K562 (cell line): ENCODE results near the gene EOGT. TPM values are rescaled to one million over a fixed set of nuclear protein-coding genes. Genes with fewer than 3 reads are reported as not detected.

Experiments
- CBFA2T2 ChIP-seq: fragments of 450-650 bp; conservative IDR thresholded peaks from 2 replicates; pipeline ENCODE4 v1.6.1; 2017; ENCODE audit warnings: mild to moderate bottlenecking
- MTF1 ChIP-seq: fragments of 250-450 bp; sonication (Bioruptor Pico); IDR thresholded peaks from 2 replicates; pipeline ENCODE4 v1.9.0; 2021; ENCODE audit warnings: moderate library complexity, mild to moderate bottlenecking, inconsistent platforms, borderline replicate concordance
- NR2F6 ChIP-seq: fragments of 450-650 bp; formaldehyde crosslinking; IDR thresholded peaks from 2 replicates; pipeline ENCODE4 v1.4.0; 2020; ENCODE audit warnings: mild to moderate bottlenecking
- PHB2 ChIP-seq: fragments of 450-650 bp; IDR thresholded peaks from 2 replicates; pipeline ENCODE4 v1.6.1; 2017; ENCODE audit warnings: low read depth
- TFAP4 ChIP-seq: sonication (generic); formaldehyde crosslinking; IDR thresholded peaks from 2 replicates; pipeline ENCODE4 v1.8.0; 2022; ENCODE audit warnings: missing genetic modification reagents, mild to moderate bottlenecking, moderate library complexity, borderline replicate concordance
- YBX1 ChIP-seq: fragments of 450-650 bp; IDR thresholded peaks from 2 replicates; pipeline ENCODE4 v1.7.1; 2016; ENCODE audit warnings: mild to moderate bottlenecking
- ZBTB2 ChIP-seq: fragments of 450-650 bp; IDR thresholded peaks from 2 replicates; pipeline ENCODE4 v1.6.1; 2016; ENCODE audit warnings: antibody characterized with exemption
- ZFPM2 ChIP-seq: fragments of 250-450 bp; sonication (Bioruptor Pico); IDR thresholded peaks from 2 replicates; pipeline ENCODE4 v1.5.1; 2022; ENCODE audit warnings: mild to moderate bottlenecking
- ZHX1 ChIP-seq: fragments of 150-350 bp; conservative IDR thresholded peaks from 2 replicates; pipeline ENCODE4 v1.6.1; 2014; ENCODE audit warnings: low read length
- ZNF165 ChIP-seq: fragments of 250-450 bp; sonication (Bioruptor Pico); IDR thresholded peaks from 2 replicates; pipeline ENCODE4 v1.4.0; 2020; ENCODE audit warnings: borderline replicate concordance
- polyA plus RNA-seq, 8 experiments: library from polyadenylated mRNA; depleted of rRNA in 4 of 8; stranded (reverse) in 5 of 8; unstranded in 3 of 8; fragments of >200 nt; fragmentation: Nextera tagmentation in 2 of 8; fragmentation: Illumina TruSeq in 1 of 8; extraction: Ambion mirVana in 2 of 8; extraction: Trizol in 1 of 8; gene quantifications; 2 replicates each; pipeline versions ENCODE4 v1.2.1 to v1.2.3, GENCODE V29; 2011 to 2014; ENCODE audit warnings: inconsistent platforms in 1 of 8, missing spikeins in 1 of 8
- total RNA-seq, 7 experiments: library from RNA; depleted of rRNA in 6 of 7; stranded (reverse); fragments of >200 nt in 6 of 7; fragmentation: Illumina TruSeq in 2 of 7; extraction: Trizol in 2 of 7; gene quantifications; 2 replicates each; pipeline versions ENCODE4 v1.2.1 to v1.2.3, GENCODE V29; 2011 to 2021; ENCODE audit warnings: low replicate concordance in 1 of 7
- TF ChIP-seq, protein P1 (sequence below): fragments of 250-450 bp; sonication (Bioruptor Pico); IDR thresholded peaks from 2 replicates; pipeline ENCODE4 v1.8.0; 2021; ENCODE audit warnings: moderate library complexity, mild to moderate bottlenecking, inconsistent platforms
- TF ChIP-seq, protein P2 (sequence below): fragments of 250-450 bp; sonication (Bioruptor Pico); IDR thresholded peaks from 2 replicates; pipeline ENCODE4 v1.9.0; 2021; ENCODE audit warnings: mild to moderate bottlenecking, inconsistent platforms
- TF ChIP-seq, protein P3 (sequence below): fragments of 450-650 bp; IDR thresholded peaks from 2 replicates; pipeline ENCODE4 v1.6.1; 2014; ENCODE audit warnings: low read depth, mild to moderate bottlenecking, moderate library complexity, borderline replicate concordance

The EOGT gene
- total and polyA plus RNA-seq, 9 of the 15 experiments (the other 6 are each of a cell fraction or from before 2014, with no cell fraction given), result 3.6 to 17.9 (median 7.4) TPM

- TF ChIP-seq, protein P1, sequence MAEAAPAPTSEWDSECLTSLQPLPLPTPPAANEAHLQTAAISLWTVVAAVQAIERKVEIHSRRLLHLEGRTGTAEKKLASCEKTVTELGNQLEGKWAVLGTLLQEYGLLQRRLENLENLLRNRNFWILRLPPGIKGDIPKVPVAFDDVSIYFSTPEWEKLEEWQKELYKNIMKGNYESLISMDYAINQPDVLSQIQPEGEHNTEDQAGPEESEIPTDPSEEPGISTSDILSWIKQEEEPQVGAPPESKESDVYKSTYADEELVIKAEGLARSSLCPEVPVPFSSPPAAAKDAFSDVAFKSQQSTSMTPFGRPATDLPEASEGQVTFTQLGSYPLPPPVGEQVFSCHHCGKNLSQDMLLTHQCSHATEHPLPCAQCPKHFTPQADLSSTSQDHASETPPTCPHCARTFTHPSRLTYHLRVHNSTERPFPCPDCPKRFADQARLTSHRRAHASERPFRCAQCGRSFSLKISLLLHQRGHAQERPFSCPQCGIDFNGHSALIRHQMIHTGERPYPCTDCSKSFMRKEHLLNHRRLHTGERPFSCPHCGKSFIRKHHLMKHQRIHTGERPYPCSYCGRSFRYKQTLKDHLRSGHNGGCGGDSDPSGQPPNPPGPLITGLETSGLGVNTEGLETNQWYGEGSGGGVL (CRISPR knock-in tag), result no peak
- TF ChIP-seq ZHX1 (no peak), CBFA2T2 (no peak), PHB2 (no peak), YBX1 (no peak), ZFPM2 (CRISPR knock-in tag) (no peak), TFAP4 (CRISPR knock-in tag) (peak; percentile 98), ZNF165 (CRISPR knock-in tag) (no peak), ZBTB2 (peak; percentile 94), NR2F6 (CRISPR knock-in tag) (no peak), MTF1 (CRISPR knock-in tag) (no peak)
- TF ChIP-seq, protein P2, sequence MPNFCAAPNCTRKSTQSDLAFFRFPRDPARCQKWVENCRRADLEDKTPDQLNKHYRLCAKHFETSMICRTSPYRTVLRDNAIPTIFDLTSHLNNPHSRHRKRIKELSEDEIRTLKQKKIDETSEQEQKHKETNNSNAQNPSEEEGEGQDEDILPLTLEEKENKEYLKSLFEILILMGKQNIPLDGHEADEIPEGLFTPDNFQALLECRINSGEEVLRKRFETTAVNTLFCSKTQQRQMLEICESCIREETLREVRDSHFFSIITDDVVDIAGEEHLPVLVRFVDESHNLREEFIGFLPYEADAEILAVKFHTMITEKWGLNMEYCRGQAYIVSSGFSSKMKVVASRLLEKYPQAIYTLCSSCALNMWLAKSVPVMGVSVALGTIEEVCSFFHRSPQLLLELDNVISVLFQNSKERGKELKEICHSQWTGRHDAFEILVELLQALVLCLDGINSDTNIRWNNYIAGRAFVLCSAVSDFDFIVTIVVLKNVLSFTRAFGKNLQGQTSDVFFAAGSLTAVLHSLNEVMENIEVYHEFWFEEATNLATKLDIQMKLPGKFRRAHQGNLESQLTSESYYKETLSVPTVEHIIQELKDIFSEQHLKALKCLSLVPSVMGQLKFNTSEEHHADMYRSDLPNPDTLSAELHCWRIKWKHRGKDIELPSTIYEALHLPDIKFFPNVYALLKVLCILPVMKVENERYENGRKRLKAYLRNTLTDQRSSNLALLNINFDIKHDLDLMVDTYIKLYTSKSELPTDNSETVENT, result no peak
- TF ChIP-seq, protein P3, sequence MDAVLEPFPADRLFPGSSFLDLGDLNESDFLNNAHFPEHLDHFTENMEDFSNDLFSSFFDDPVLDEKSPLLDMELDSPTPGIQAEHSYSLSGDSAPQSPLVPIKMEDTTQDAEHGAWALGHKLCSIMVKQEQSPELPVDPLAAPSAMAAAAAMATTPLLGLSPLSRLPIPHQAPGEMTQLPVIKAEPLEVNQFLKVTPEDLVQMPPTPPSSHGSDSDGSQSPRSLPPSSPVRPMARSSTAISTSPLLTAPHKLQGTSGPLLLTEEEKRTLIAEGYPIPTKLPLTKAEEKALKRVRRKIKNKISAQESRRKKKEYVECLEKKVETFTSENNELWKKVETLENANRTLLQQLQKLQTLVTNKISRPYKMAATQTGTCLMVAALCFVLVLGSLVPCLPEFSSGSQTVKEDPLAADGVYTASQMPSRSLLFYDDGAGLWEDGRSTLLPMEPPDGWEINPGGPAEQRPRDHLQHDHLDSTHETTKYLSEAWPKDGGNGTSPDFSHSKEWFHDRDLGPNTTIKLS, result peak; percentile 92
These were observed 38.4 kb upstream of the EOGT start, which contains the start of gene TMF1 (continued) for GRCh38 chr3:69051756-69052471.
